Head of caudate nucleus (tissue), 42 donors: ENCODE data around the gene CMTM3.
"Not testable (repeated sequence)": the region's sequence is repeated elsewhere in the genome, so short reads cannot be mapped to it uniquely, and the experiment has no call there.

Source experiments
- DNase-seq, 42 donors: peaks; one replicate each; pipeline versions ENCODE4 v3.0.0 to v3.0.0-alpha.2; 2020 to 2021; ENCODE audit warnings: mixed read lengths in 7 of 42
- intact Hi-C: fragments of 100-400 bp; cut with DNase I; formaldehyde crosslinking; loops from one replicate; pipeline ENCODE4 v1.15.0; 2022

CMTM3 gene

GRCh38 chr16:66603537-66604375 is 748 bp upstream of the CMTM3 start:
- DNase-seq: peak in 33 of 42 donors; percentile 19 to 70 (median 45)
- intact Hi-C loops: loop anchor here (5.0 to 10.0 kb wide), 3 partner anchors 111 to 261 kb away; no protein-coding TSS in a partner anchor

- DNase-seq: peak in 12 of 42 donors; percentile 13 to 54 (median 36)
- intact Hi-C loops: loop anchor here (10.0 kb wide), 2 partner anchors 109 to 259 kb away; no protein-coding TSS in a partner anchor
Observed at GRCh38 chr16:66605177-66605978, 874 bp downstream of the CMTM3 start.

- peak in 1 of 42 donors; percentile 34 for DNase-seq
- intact Hi-C loops: loop anchor here (10.0 kb wide), 2 partner anchors 109 to 259 kb away; no protein-coding TSS in a partner anchor
Observed at GRCh38 chr16:66605979-66606751, 1.7 kb downstream of the CMTM3 start.

- intact Hi-C loops: loop anchor here (10.0 kb wide), 2 partner anchors 106 to 256 kb away; no protein-coding TSS in a partner anchor
- DNase-seq: peak; percentile 68 to 94 (median 87)
Observed at GRCh38 chr16:66608241-66609138, 4.0 kb downstream of the CMTM3 start.

GRCh38 chr16:66609139-66609510 is 4.6 kb downstream of the CMTM3 start:
- DNase-seq: no peak
- intact Hi-C loops: loop anchor here (10.0 kb wide), 2 partner anchors 106 to 256 kb away; no protein-coding TSS in a partner anchor

GRCh38 chr16:66610111-66610820 is 5.8 kb downstream of the CMTM3 start:
- intact Hi-C loops: no loop called here

GRCh38 chr16:66611911-66612310 is 7.4 kb downstream of the CMTM3 start:
- DNase-seq: not testable (repeated sequence)

More at GRCh38 chr16:66610111-66610820, 5.8 kb downstream of the CMTM3 start:
- DNase-seq: no peak

GRCh38 chr16:66612422-66612821 is 7.9 kb downstream of the CMTM3 start:
- DNase-seq: peak in 39 of 42 donors; percentile 23 to 80 (median 54)
- intact Hi-C loops: no loop called here

More at GRCh38 chr16:66611911-66612310, 7.4 kb downstream of the CMTM3 start:
- intact Hi-C loops: not testable (repeated sequence)

- intact Hi-C loops: no loop called here
- no peak for DNase-seq
Observed at GRCh38 chr16:66614161-66614802, 9.8 kb downstream of the CMTM3 start.

- no peak for DNase-seq
- intact Hi-C loops: no loop called here
Observed at GRCh38 chr16:66616169-66616568, 11.7 kb downstream of the CMTM3 start.

- intact Hi-C loops: no loop called here
- DNase-seq: peak in 2 of 42 donors; percentile 15 to 19
Observed at GRCh38 chr16:66616592-66616991, 12.1 kb downstream of the CMTM3 start.

GRCh38 chr16:66617010-66617434 is 12.5 kb downstream of the CMTM3 start:
- peak in 1 of 42 donors; percentile 13 for DNase-seq
- intact Hi-C loops: no loop called here

- intact Hi-C loops: no loop called here
- DNase-seq: peak in 1 of 42 donors; percentile 26
Observed at GRCh38 chr16:66617728-66618127, 13.2 kb downstream of the CMTM3 start.

- intact Hi-C loops: no loop called here
- DNase-seq: peak in 1 of 42 donors; percentile 23
Observed at GRCh38 chr16:66618588-66619375, 14.3 kb downstream of the CMTM3 start.

GRCh38 chr16:66619534-66620428 is 15.3 kb downstream of the CMTM3 start:
- peak in 1 of 42 donors; percentile 15 for DNase-seq
- intact Hi-C loops: no loop called here
